Neural cell (in vitro differentiated cells): ENCODE results near the gene NDNF. TPM values are rescaled to one million over a fixed set of nuclear protein-coding genes. Genes with fewer than 3 reads are reported as not detected.

ENCODE experiments used
- H2AFZ ChIP-seq: fragments of 200-600, 300-800 bp; sonication (generic), shearing (Covaris generic); 2 replicates; pipeline ENCODE4 v1.6.0; 2014; ENCODE audit warnings: low read depth, mild to moderate bottlenecking, antibody characterized with exemption, low read length, moderate library complexity
- H3F3A ChIP-seq: fragments of 200-600 bp; shearing (Covaris generic); 2 replicates; pipeline ENCODE4 v1.6.1; 2016; ENCODE audit warnings: mild to moderate bottlenecking, moderate library complexity, mixed read lengths, antibody characterized with exemption, low read length; ENCODE audit not compliant: insufficient read depth, poor library complexity, severe bottlenecking
- H3K27ac ChIP-seq: fragments of 200-600, 300-800 bp; sonication (generic), shearing (Covaris generic); 2 replicates; pipeline ENCODE4 v1.5.1; 2014; ENCODE audit warnings: mild to moderate bottlenecking, low read length, moderate library complexity
- H3K27me3 ChIP-seq: fragments of 300-800, 200-600 bp; sonication (generic), shearing (Covaris generic); 2 replicates; pipeline ENCODE4 v1.6.0; 2014; ENCODE audit warnings: mild to moderate bottlenecking, low read depth, low read length, moderate library complexity; ENCODE audit not compliant: insufficient read depth
- H3K36me3 ChIP-seq: fragments of 300-800, 200-600 bp; sonication (generic), shearing (Covaris generic); 2 replicates; pipeline ENCODE4 v1.5.1; 2014; ENCODE audit warnings: mild to moderate bottlenecking, antibody characterized with exemption, low read length, moderate library complexity; ENCODE audit not compliant: insufficient read depth
- H3K4me2 ChIP-seq: fragments of 300-800, 200-600 bp; sonication (generic), shearing (Covaris generic); 2 replicates; pipeline ENCODE4 v1.6.0; 2014; ENCODE audit warnings: mild to moderate bottlenecking, low read length
- H3K4me3 ChIP-seq: fragments of 300-800, 200-600 bp; sonication (generic), shearing (Covaris generic); 2 replicates; pipeline ENCODE4 v1.5.1; 2014; ENCODE audit warnings: mild to moderate bottlenecking, low read length, moderate library complexity
- H3K79me2 ChIP-seq: fragments of 200-600 bp; shearing (Covaris generic); replicated peaks from 2 replicates; pipeline ENCODE4 v1.6.0; 2014; ENCODE audit warnings: mild to moderate bottlenecking, low read length, moderate library complexity; ENCODE audit not compliant: insufficient read depth
- H3K9ac ChIP-seq: fragments of 300-800, 200-600 bp; sonication (generic), shearing (Covaris generic); 2 replicates; pipeline ENCODE4 v1.6.1; 2016; ENCODE audit warnings: mild to moderate bottlenecking, low read length, mixed read lengths
- H3K9me2 ChIP-seq: fragments of 200-600 bp; shearing (Covaris generic); 2 replicates; pipeline ENCODE4 v1.6.1; 2016; ENCODE audit warnings: mild to moderate bottlenecking, low read length, mixed read lengths; ENCODE audit not compliant: insufficient read depth
- H3K9me3 ChIP-seq: fragments of 200-600, 300-800 bp; sonication (generic), shearing (Covaris generic); 2 replicates; pipeline ENCODE4 v1.6.1; 2016; ENCODE audit warnings: mild to moderate bottlenecking, mixed run types, low read length, moderate library complexity, mixed read lengths
- H4K20me1 ChIP-seq: fragments of 200-600 bp; shearing (Covaris generic); 2 replicates; pipeline ENCODE4 v1.6.1; 2016; ENCODE audit warnings: mild to moderate bottlenecking, mixed run types; ENCODE audit not compliant: insufficient read depth
- EP300 ChIP-seq: fragments of 450-650 bp; conservative IDR thresholded peaks from 2 replicates; pipeline ENCODE4 v1.6.1; 2014; ENCODE audit warnings: antibody characterized with exemption, mild to moderate bottlenecking, moderate library complexity; ENCODE audit not compliant: poor library complexity, severe bottlenecking
- EZH2 ChIP-seq: fragments of 200-600, 300-800 bp; shearing (Covaris generic), sonication (generic); IDR thresholded peaks from 2 replicates; pipeline ENCODE4 v1.6.1; 2014; ENCODE audit warnings: antibody characterized with exemption, low read length, borderline replicate concordance, mild to moderate bottlenecking; ENCODE audit not compliant: insufficient read depth, poor library complexity, severe bottlenecking
- MXI1 ChIP-seq: fragments of 450-650 bp; conservative IDR thresholded peaks from 2 replicates; pipeline ENCODE4 v1.6.1; 2014; ENCODE audit warnings: antibody characterized with exemption, mild to moderate bottlenecking; ENCODE audit not compliant: poor library complexity, severe bottlenecking
- POLR2AphosphoS5 ChIP-seq: IDR thresholded peaks from 2 replicates; pipeline ENCODE4 v1.6.1; 2012
- RAD21 ChIP-seq: fragments of 450-650 bp; conservative IDR thresholded peaks from 2 replicates; pipeline ENCODE4 v1.6.1; 2014; ENCODE audit warnings: antibody characterized with exemption, mild to moderate bottlenecking, moderate library complexity
- SMC3 ChIP-seq: fragments of 450-650 bp; conservative IDR thresholded peaks from 2 replicates; pipeline ENCODE4 v1.6.1; 2014; ENCODE audit warnings: antibody characterized with exemption, mild to moderate bottlenecking, moderate library complexity; ENCODE audit not compliant: poor library complexity
- TAF1 ChIP-seq: IDR thresholded peaks from 2 replicates; pipeline ENCODE4 v1.6.1; 2012; ENCODE audit warnings: low read depth
- polyA plus RNA-seq: library from polyadenylated mRNA; depleted of rRNA; stranded (reverse); fragments of >200 nt; gene quantifications from 2 replicates; pipeline ENCODE4 v1.2.3, GENCODE V29; 2014
- TF ChIP-seq, protein P1 (sequence below): IDR thresholded peaks from 2 replicates; pipeline ENCODE4 v1.6.1; 2012; ENCODE audit warnings: borderline replicate concordance
- TF ChIP-seq, protein P2 (sequence below): fragments of 450-650 bp; IDR thresholded peaks from 2 replicates; pipeline ENCODE4 v1.5.1; 2014; ENCODE audit warnings: antibody characterized with exemption, mild to moderate bottlenecking, moderate library complexity; ENCODE audit not compliant: poor library complexity, severe bottlenecking

NDNF gene
- polyA plus RNA-seq, 1 donor from 2014 or later, result 4.3 TPM

DNA sequence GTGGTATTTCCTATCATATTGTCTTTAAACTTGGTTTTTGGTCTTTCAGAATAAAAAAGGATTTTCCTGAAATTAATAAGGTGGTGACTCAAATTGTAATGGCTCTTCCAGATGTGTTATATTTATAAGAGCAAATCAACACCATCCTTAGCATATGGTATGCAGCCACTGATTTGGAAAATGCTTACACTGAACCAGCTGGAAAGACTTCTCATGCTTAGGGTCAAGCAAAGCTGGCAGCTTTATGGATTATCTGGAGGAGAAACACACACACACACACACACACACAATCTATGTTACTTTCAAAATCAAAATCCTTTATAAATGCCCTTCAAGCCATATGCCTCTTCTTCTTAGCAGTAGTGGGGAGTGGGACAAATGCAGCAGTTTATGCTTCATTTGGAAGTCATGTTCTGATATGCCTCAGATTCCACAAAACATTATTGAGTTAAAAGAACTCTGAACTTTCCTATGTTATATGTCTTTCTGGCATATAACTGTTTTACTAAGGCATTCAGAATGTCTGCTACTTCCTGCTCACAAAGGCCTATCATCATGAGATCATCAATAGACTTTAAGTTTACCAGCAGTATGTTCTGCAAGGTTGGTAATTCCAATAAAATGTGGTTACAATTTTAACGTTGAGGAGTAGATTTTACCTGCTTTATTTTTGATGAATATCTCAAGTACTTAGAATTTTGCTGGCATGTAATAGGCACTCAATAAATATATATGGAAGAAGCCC, 76.9 kb downstream of the NDNF start:
- Histone ChIP-seq H2AFZ (no peak overlapping the region), H3K9ac (no peak overlapping the region), H3K9me2 (no peaks in the 10 kb centered on the region), H3K4me3 (no peak overlapping the region), H3K79me2 (no peaks in the 10 kb centered on the region), H3K36me3 (no peaks in the 10 kb centered on the region), H4K20me1 (no peaks in the 10 kb centered on the region), H3F3A (no peaks in the 10 kb centered on the region), H3K27me3 (no peaks in the 10 kb centered on the region), H3K4me2 (no peak overlapping the region), H3K9me3 (no peaks in the 10 kb centered on the region), H3K27ac (no peak overlapping the region)
- no peak for TF ChIP-seq TAF1
- TF ChIP-seq EZH2, result no peak
- no peak for TF ChIP-seq MXI1
- TF ChIP-seq, protein P1, sequence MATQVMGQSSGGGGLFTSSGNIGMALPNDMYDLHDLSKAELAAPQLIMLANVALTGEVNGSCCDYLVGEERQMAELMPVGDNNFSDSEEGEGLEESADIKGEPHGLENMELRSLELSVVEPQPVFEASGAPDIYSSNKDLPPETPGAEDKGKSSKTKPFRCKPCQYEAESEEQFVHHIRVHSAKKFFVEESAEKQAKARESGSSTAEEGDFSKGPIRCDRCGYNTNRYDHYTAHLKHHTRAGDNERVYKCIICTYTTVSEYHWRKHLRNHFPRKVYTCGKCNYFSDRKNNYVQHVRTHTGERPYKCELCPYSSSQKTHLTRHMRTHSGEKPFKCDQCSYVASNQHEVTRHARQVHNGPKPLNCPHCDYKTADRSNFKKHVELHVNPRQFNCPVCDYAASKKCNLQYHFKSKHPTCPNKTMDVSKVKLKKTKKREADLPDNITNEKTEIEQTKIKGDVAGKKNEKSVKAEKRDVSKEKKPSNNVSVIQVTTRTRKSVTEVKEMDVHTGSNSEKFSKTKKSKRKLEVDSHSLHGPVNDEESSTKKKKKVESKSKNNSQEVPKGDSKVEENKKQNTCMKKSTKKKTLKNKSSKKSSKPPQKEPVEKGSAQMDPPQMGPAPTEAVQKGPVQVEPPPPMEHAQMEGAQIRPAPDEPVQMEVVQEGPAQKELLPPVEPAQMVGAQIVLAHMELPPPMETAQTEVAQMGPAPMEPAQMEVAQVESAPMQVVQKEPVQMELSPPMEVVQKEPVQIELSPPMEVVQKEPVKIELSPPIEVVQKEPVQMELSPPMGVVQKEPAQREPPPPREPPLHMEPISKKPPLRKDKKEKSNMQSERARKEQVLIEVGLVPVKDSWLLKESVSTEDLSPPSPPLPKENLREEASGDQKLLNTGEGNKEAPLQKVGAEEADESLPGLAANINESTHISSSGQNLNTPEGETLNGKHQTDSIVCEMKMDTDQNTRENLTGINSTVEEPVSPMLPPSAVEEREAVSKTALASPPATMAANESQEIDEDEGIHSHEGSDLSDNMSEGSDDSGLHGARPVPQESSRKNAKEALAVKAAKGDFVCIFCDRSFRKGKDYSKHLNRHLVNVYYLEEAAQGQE, result no peak
- TF ChIP-seq EP300, result no peak
- no peak for TF ChIP-seq POLR2AphosphoS5
- TF ChIP-seq, protein P2, sequence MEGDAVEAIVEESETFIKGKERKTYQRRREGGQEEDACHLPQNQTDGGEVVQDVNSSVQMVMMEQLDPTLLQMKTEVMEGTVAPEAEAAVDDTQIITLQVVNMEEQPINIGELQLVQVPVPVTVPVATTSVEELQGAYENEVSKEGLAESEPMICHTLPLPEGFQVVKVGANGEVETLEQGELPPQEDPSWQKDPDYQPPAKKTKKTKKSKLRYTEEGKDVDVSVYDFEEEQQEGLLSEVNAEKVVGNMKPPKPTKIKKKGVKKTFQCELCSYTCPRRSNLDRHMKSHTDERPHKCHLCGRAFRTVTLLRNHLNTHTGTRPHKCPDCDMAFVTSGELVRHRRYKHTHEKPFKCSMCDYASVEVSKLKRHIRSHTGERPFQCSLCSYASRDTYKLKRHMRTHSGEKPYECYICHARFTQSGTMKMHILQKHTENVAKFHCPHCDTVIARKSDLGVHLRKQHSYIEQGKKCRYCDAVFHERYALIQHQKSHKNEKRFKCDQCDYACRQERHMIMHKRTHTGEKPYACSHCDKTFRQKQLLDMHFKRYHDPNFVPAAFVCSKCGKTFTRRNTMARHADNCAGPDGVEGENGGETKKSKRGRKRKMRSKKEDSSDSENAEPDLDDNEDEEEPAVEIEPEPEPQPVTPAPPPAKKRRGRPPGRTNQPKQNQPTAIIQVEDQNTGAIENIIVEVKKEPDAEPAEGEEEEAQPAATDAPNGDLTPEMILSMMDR, result no peak
- no peak for TF ChIP-seq RAD21
- no peak for TF ChIP-seq SMC3

DNA sequence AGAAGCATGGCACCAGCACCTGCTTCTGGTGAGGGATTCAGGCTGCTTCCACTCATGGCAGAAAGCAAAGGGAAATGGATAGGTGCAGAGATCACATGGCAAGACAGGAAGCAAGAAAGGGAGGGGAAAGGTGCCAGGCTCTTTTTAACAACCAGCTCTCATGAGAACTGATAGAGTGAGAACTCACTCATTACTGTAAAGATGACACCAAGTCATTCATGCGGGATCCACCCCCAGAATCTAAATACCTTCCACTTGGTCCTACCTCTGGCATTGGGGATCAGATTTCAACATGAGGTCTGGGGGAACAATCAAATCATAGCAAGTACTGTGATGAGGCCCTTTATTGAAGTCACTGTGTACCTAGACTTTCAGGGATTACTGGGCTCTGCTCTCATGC, 77.8 kb downstream of the NDNF start:
- Histone ChIP-seq H2AFZ (no peak overlapping the region), H3K27ac (no peak overlapping the region), H3K27me3 (no peaks in the 10 kb centered on the region), H4K20me1 (no peaks in the 10 kb centered on the region), H3K36me3 (no peaks in the 10 kb centered on the region), H3F3A (no peaks in the 10 kb centered on the region), H3K9ac (no peak overlapping the region), H3K4me2 (no peak overlapping the region), H3K79me2 (no peaks in the 10 kb centered on the region), H3K4me3 (no peak overlapping the region), H3K9me2 (no peaks in the 10 kb centered on the region), H3K9me3 (no peaks in the 10 kb centered on the region)
- TF ChIP-seq POLR2AphosphoS5 (no peak), EZH2 (no peak), MXI1 (no peak), TAF1 (no peak), SMC3 (no peak), EP300 (no peak), RAD21 (no peak)
- TF ChIP-seq, protein P1, result no peak
- TF ChIP-seq, protein P2, result no peak
